A673 (cell line): ENCODE data around the gene TMEM263. TPM values are rescaled to one million over a fixed set of nuclear protein-coding genes. Genes with fewer than 3 reads are reported as not detected.

Experiments
- BruUV-seq: library from RNA; stranded (reverse); fragments of 400-500 nt; replicated peaks from 2 replicates; lab custom pipeline; 2021; lab: Mats Ljungman, UMichigan
- CTCF ChIA-PET: fragments of 300-600 bp; sonication (Branson Sonifier 250); formaldehyde crosslinking; loops from one replicate; lab custom pipeline; 2022; ENCODE audit warnings: antibody characterized with exemption; lab: Charles Lee
- POLR2A ChIA-PET: fragments of 300-600 bp; sonication (Branson Sonifier 250); formaldehyde crosslinking; loops from one replicate; lab custom pipeline; 2022; ENCODE audit warnings: antibody characterized with exemption; ENCODE audit not compliant: low non-redundant PET; lab: Charles Lee
- DNase-seq: peaks from one replicate; pipeline ENCODE4 v3.0.0-alpha.2; 2015; ENCODE audit warnings: low spot score
- H3K27ac ChIP-seq: fragments of 200-600 bp; sonication (generic); 2 replicates; pipeline ENCODE4 v1.5.1; 2016; ENCODE audit warnings: mixed run types, low read depth, mild to moderate bottlenecking, mixed read lengths, antibody characterized with exemption, low read length; ENCODE audit not compliant: poor library complexity, severe bottlenecking
- H3K27me3 ChIP-seq: fragments of 200-600 bp; sonication (generic); replicated peaks from 2 replicates; pipeline ENCODE4 v1.6.1; 2017; ENCODE audit warnings: mixed run types, low read depth, mild to moderate bottlenecking, mixed read lengths, antibody characterized with exemption, low read length; ENCODE audit not compliant: insufficient read depth, poor library complexity
- H3K36me3 ChIP-seq: fragments of 200-600 bp; sonication (generic); 2 replicates; pipeline ENCODE4 v1.6.1; 2016; ENCODE audit warnings: mixed run types, mild to moderate bottlenecking, mixed read lengths, antibody characterized with exemption, low read length; ENCODE audit not compliant: insufficient read depth, poor library complexity, severe bottlenecking
- H3K4me1 ChIP-seq: fragments of 200-600 bp; sonication (generic); 2 replicates; pipeline ENCODE4 v1.6.1; 2017; ENCODE audit warnings: mixed run types, mild to moderate bottlenecking, mixed read lengths, antibody characterized with exemption, low read length; ENCODE audit not compliant: insufficient read depth, poor library complexity, severe bottlenecking
- H3K4me3 ChIP-seq: fragments of 200-600 bp; sonication (generic); 2 replicates; pipeline ENCODE4 v1.5.1; 2016; ENCODE audit warnings: low read depth, mixed run types, mild to moderate bottlenecking, mixed read lengths, low read length; ENCODE audit not compliant: poor library complexity, severe bottlenecking
- H3K9me3 ChIP-seq: fragments of 200-600 bp; sonication (generic); 2 replicates; pipeline ENCODE4 v1.6.1; 2016; ENCODE audit warnings: mixed run types, low read depth, mild to moderate bottlenecking, mixed read lengths, antibody characterized with exemption, low read length; ENCODE audit not compliant: poor library complexity, severe bottlenecking
- EZH2 ChIP-seq: fragments of 200-600 bp; sonication (generic); IDR thresholded peaks from 2 replicates; pipeline ENCODE4 v1.6.1; 2017; ENCODE audit warnings: borderline replicate concordance, low read depth, mild to moderate bottlenecking, mixed read lengths, antibody characterized with exemption, low read length; ENCODE audit not compliant: poor library complexity, severe bottlenecking
- intact Hi-C: fragments of 100-400 bp; cut with micrococcal nuclease; formaldehyde crosslinking; loops from one replicate; pipeline ENCODE4 v1.10.0; 2022; ENCODE audit not compliant: unreplicated experiment
- total RNA-seq: library from RNA; stranded (reverse); gene quantifications from 2 replicates; pipeline ENCODE4 v1.2.3, GENCODE V29; 2021
- TF ChIP-seq, protein P1 (sequence below): fragments of 300-800, 200-600 bp; sonication (generic); conservative IDR thresholded peaks from 2 replicates; pipeline ENCODE4 v1.5.1; 2017; ENCODE audit warnings: low read depth, mild to moderate bottlenecking, antibody characterized with exemption, low read length, moderate library complexity, mixed read lengths

The TMEM263 gene
- total RNA-seq, 1 experiment from 2014 or later, result 32.3 TPM

DNA sequence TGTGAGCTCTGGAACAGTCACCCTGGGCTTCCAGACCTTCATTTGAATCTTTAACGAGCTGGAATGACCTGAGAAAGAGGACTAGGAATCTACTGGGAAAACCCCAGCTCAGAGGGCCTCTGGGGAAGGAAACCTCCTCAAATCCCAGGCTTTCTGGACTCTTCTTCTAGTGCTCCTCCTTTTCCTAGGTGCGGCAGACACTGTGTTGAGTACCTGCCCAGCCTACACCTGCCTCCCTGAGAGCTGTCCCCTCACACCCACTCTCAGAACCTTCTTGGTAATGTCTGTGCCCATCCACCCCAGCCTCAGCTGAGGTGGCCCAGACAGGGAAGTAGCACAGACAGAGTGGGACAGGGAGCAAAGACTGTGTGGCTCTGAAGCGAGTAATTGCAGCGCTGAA lies 47.9 kb upstream of the TMEM263 start:
- no peak for TF ChIP-seq EZH2
- TF ChIP-seq, protein P1, sequence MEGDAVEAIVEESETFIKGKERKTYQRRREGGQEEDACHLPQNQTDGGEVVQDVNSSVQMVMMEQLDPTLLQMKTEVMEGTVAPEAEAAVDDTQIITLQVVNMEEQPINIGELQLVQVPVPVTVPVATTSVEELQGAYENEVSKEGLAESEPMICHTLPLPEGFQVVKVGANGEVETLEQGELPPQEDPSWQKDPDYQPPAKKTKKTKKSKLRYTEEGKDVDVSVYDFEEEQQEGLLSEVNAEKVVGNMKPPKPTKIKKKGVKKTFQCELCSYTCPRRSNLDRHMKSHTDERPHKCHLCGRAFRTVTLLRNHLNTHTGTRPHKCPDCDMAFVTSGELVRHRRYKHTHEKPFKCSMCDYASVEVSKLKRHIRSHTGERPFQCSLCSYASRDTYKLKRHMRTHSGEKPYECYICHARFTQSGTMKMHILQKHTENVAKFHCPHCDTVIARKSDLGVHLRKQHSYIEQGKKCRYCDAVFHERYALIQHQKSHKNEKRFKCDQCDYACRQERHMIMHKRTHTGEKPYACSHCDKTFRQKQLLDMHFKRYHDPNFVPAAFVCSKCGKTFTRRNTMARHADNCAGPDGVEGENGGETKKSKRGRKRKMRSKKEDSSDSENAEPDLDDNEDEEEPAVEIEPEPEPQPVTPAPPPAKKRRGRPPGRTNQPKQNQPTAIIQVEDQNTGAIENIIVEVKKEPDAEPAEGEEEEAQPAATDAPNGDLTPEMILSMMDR, result no peak
- POLR2A ChIA-PET, result no interaction called here

DNA sequence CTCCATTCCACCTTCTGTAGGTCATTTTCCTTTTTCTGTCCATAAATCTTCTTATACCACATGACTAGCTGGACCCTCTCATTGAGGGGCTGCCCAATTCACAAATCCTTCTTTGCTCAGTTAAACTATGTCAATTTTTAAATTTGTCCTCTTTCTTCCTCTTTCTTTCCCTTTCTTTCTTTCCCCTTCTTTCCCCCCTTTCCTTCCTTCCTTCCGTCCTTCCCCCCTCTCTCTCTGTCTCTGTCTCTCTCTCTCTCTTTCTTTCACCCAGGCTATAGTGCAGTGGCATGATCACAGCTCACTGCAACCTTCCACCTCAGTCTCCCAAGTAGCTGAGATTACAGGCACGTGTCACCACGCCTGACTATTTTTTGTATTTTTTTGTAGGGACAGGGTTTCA lies 47.1 kb upstream of the TMEM263 start:
- TF ChIP-seq, protein P1, result no peak
- no peak for TF ChIP-seq EZH2
- H3K27ac ChIP-seq, result no peak overlapping the region
- H3K36me3 ChIP-seq, result no peaks in the 10 kb centered on the region
- no peak for DNase-seq
- intact Hi-C loops, result no loop called here
- CTCF ChIA-PET, result no interaction called here
- no TSS peak for BruUV-seq
- no peak overlapping the region for H3K4me3 ChIP-seq
- no peaks in the 10 kb centered on the region for H3K4me1 ChIP-seq
- no peaks in the 10 kb centered on the region for H3K9me3 ChIP-seq
- POLR2A ChIA-PET, result no interaction called here
- no peaks in the 10 kb centered on the region for H3K27me3 ChIP-seq

More for the DNA sequence above, 47.9 kb upstream of the TMEM263 start:
- CTCF ChIA-PET, result interaction anchor here (0.8 kb wide), 1 partner anchor 12 kb away, joined by 3 read pairs; no protein-coding TSS in a partner anchor
- DNase-seq, result no peak
- H3K9me3 ChIP-seq, result no peaks in the 10 kb centered on the region
- intact Hi-C loops, result no loop called here
- H3K27me3 ChIP-seq, result no peaks in the 10 kb centered on the region
- no peaks in the 10 kb centered on the region for H3K4me1 ChIP-seq
- no TSS peak for BruUV-seq
- H3K4me3 ChIP-seq, result no peak overlapping the region
- no peak overlapping the region for H3K27ac ChIP-seq
- no peaks in the 10 kb centered on the region for H3K36me3 ChIP-seq

DNA sequence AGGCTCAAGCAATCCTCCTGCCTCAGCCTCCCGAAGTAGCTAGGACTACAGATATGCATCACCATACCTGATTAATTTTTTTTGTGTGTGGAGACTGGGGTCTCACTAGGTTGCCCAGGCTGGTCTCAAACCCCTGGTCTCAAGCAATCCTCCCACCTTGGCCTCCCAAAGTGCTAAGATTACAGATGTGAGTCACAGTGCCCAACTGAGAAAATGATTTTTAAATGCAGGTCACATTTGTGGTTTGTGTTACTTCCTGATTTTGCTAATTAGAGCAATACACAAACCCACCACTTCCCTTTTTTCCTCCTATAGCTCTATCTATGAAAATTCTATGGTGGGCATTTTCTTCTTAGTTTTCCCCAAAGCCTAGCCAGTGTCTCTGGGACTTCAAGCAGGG lies 45.5 kb upstream of the TMEM263 start:
- BruUV-seq, result no TSS peak
- Histone ChIP-seq H3K36me3 (no peaks in the 10 kb centered on the region), H3K27ac (no peak overlapping the region), H3K4me3 (no peak overlapping the region), H3K4me1 (no peaks in the 10 kb centered on the region), H3K27me3 (no peaks in the 10 kb centered on the region), H3K9me3 (no peaks in the 10 kb centered on the region)
- peak; percentile 21 for DNase-seq
- TF ChIP-seq EZH2, result no peak
- TF ChIP-seq, protein P1, result no peak
- POLR2A ChIA-PET, result interaction anchor here (0.7 kb wide), 1 partner anchor 162 kb away, joined by 3 read pairs; no protein-coding TSS in a partner anchor
- intact Hi-C loops, result no loop called here
- CTCF ChIA-PET, result no interaction called here
